HEK293 (cell line): ENCODE measurements around the gene PFDN5.
A peak's percentile ranks its signal among the peaks of the same experiment; 100 is the strongest.

Experiments used
- FEZF1 ChIP-seq: fragments of 450-650 bp; formaldehyde crosslinking; IDR thresholded peaks from 2 replicates; pipeline ENCODE4 v1.5.1; 2016; ENCODE audit warnings: missing biosample characterization, missing genetic modification characterization
- KLF8 ChIP-seq: fragments of 450-650 bp; formaldehyde crosslinking; IDR thresholded peaks from 2 replicates; pipeline ENCODE4 v1.5.1; 2016; ENCODE audit warnings: missing biosample characterization, missing genetic modification characterization
- SCRT2 ChIP-seq: fragments of 450-650 bp; formaldehyde crosslinking; IDR thresholded peaks from 2 replicates; pipeline ENCODE4 v1.5.1; 2016; ENCODE audit warnings: missing biosample characterization, missing genetic modification characterization
- TRIM28 ChIP-seq: IDR thresholded peaks from 2 replicates; pipeline ENCODE4 v1.6.1; 2011; ENCODE audit warnings: low read length, control low read depth, borderline replicate concordance
- ZBTB17 ChIP-seq: fragments of 450-650 bp; formaldehyde crosslinking; IDR thresholded peaks from 2 replicates; pipeline ENCODE4 v1.5.1; 2016; ENCODE audit warnings: missing biosample characterization, missing genetic modification characterization
- ZBTB21 ChIP-seq: fragments of 450-650 bp; formaldehyde crosslinking; IDR thresholded peaks from 2 replicates; pipeline ENCODE4 v1.5.1; 2017; ENCODE audit warnings: missing biosample characterization, missing genetic modification characterization
- ZBTB48 ChIP-seq: fragments of 450-650 bp; formaldehyde crosslinking; IDR thresholded peaks from 2 replicates; pipeline ENCODE4 v1.5.1; 2016; ENCODE audit warnings: missing biosample characterization, missing genetic modification characterization
- ZNF121 ChIP-seq: fragments of 450-650 bp; formaldehyde crosslinking; IDR thresholded peaks from 2 replicates; pipeline ENCODE4 v1.5.1; 2016; ENCODE audit warnings: missing biosample characterization, missing genetic modification characterization
- ZNF138 ChIP-seq: fragments of 450-650 bp; formaldehyde crosslinking; IDR thresholded peaks from 2 replicates; pipeline ENCODE4 v1.5.1; 2016; ENCODE audit warnings: missing biosample characterization, missing genetic modification characterization, borderline replicate concordance
- ZNF157 ChIP-seq: fragments of 450-650 bp; formaldehyde crosslinking; IDR thresholded peaks from 2 replicates; pipeline ENCODE4 v1.5.1; 2016; ENCODE audit warnings: missing biosample characterization, missing genetic modification characterization
- ZNF23 ChIP-seq: fragments of 450-650 bp; formaldehyde crosslinking; IDR thresholded peaks from 2 replicates; pipeline ENCODE4 v1.5.1; 2016; ENCODE audit warnings: missing biosample characterization, missing genetic modification characterization, borderline replicate concordance
- ZNF24 ChIP-seq: fragments of 450-650 bp; formaldehyde crosslinking; IDR thresholded peaks from 2 replicates; pipeline ENCODE4 v1.5.1; 2016; ENCODE audit warnings: missing biosample characterization, missing genetic modification characterization
- ZNF311 ChIP-seq: fragments of 450-650 bp; formaldehyde crosslinking; IDR thresholded peaks from 2 replicates; pipeline ENCODE4 v1.5.1; 2017; ENCODE audit warnings: missing biosample characterization, missing genetic modification characterization, borderline replicate concordance
- ZNF335 ChIP-seq: fragments of 450-650 bp; formaldehyde crosslinking; conservative IDR thresholded peaks from 2 replicates; pipeline ENCODE4 v1.5.1; 2016; ENCODE audit warnings: missing biosample characterization, missing genetic modification characterization
- ZNF404 ChIP-seq: fragments of 450-650 bp; formaldehyde crosslinking; IDR thresholded peaks from 2 replicates; pipeline ENCODE4 v1.5.1; 2017; ENCODE audit warnings: missing biosample characterization, missing genetic modification characterization
- ZNF473 ChIP-seq: fragments of 450-650 bp; formaldehyde crosslinking; IDR thresholded peaks from 2 replicates; pipeline ENCODE4 v1.5.1; 2017; ENCODE audit warnings: missing biosample characterization, missing genetic modification characterization
- ZNF510 ChIP-seq: fragments of 450-650 bp; formaldehyde crosslinking; IDR thresholded peaks from 2 replicates; pipeline ENCODE4 v1.5.1; 2018; ENCODE audit warnings: mild to moderate bottlenecking, missing genetic modification characterization, missing biosample characterization; ENCODE audit not compliant: insufficient replicate concordance
- ZNF514 ChIP-seq: fragments of 450-650 bp; formaldehyde crosslinking; IDR thresholded peaks from 2 replicates; pipeline ENCODE4 v1.5.1; 2016; ENCODE audit warnings: missing biosample characterization, missing genetic modification characterization
- ZNF548 ChIP-seq: fragments of 450-650 bp; formaldehyde crosslinking; IDR thresholded peaks from 2 replicates; pipeline ENCODE4 v1.5.1; 2016; ENCODE audit warnings: missing biosample characterization, missing genetic modification characterization
- ZNF600 ChIP-seq: fragments of 450-650 bp; formaldehyde crosslinking; IDR thresholded peaks from 2 replicates; pipeline ENCODE4 v1.5.1; 2016; ENCODE audit warnings: missing biosample characterization, missing genetic modification characterization
- ZNF623 ChIP-seq: fragments of 450-650 bp; formaldehyde crosslinking; IDR thresholded peaks from 2 replicates; pipeline ENCODE4 v1.5.1; 2016; ENCODE audit warnings: missing biosample characterization, missing genetic modification characterization
- ZNF670 ChIP-seq: fragments of 450-650 bp; formaldehyde crosslinking; IDR thresholded peaks from 2 replicates; pipeline ENCODE4 v1.5.1; 2016; ENCODE audit warnings: missing biosample characterization, missing genetic modification characterization, low read depth
- ZNF677 ChIP-seq: fragments of 450-650 bp; IDR thresholded peaks from 2 replicates; pipeline ENCODE4 v1.5.0; 2018; ENCODE audit warnings: missing biosample characterization, mild to moderate bottlenecking, missing genetic modification characterization, moderate library complexity
- ZNF768 ChIP-seq: fragments of 450-650 bp; formaldehyde crosslinking; IDR thresholded peaks from 2 replicates; pipeline ENCODE4 v1.5.1; 2018; ENCODE audit warnings: missing biosample characterization, mild to moderate bottlenecking, missing genetic modification characterization
- ZNF777 ChIP-seq: fragments of 450-650 bp; formaldehyde crosslinking; IDR thresholded peaks from 2 replicates; pipeline ENCODE4 v1.5.1; 2017; ENCODE audit warnings: missing biosample characterization, missing genetic modification characterization, borderline replicate concordance
- ZSCAN30 ChIP-seq: fragments of 450-650 bp; IDR thresholded peaks from 2 replicates; pipeline ENCODE4 v1.5.1; 2018; ENCODE audit warnings: missing biosample characterization, mild to moderate bottlenecking, missing genetic modification characterization, moderate library complexity
- TF ChIP-seq, protein P1 (sequence below): fragments of 450-650 bp; formaldehyde crosslinking; IDR thresholded peaks from 2 replicates; pipeline ENCODE4 v1.5.1; 2016; ENCODE audit warnings: missing biosample characterization, missing genetic modification characterization
- TF ChIP-seq, protein P2 (sequence below): sonication (generic); formaldehyde crosslinking; IDR thresholded peaks from 2 replicates; pipeline ENCODE4 v1.8.1; 2022; ENCODE audit warnings: mild to moderate bottlenecking, moderate library complexity, missing genetic modification reagents
- TF ChIP-seq, protein P3 (sequence below): fragments of 450-650 bp; formaldehyde crosslinking; IDR thresholded peaks from 2 replicates; pipeline ENCODE4 v1.5.1; 2016; ENCODE audit warnings: missing biosample characterization, missing genetic modification characterization
- TF ChIP-seq, protein P4 (sequence below): fragments of 450-650 bp; formaldehyde crosslinking; IDR thresholded peaks from 2 replicates; pipeline ENCODE4 v1.5.1; 2016; ENCODE audit warnings: missing biosample characterization, missing genetic modification characterization
- TF ChIP-seq, protein P5 (sequence below): fragments of 450-650 bp; formaldehyde crosslinking; IDR thresholded peaks from 2 replicates; pipeline ENCODE4 v1.5.1; 2016; ENCODE audit warnings: missing biosample characterization, missing genetic modification characterization
- TF ChIP-seq, protein P6 (sequence below): fragments of 450-650 bp; formaldehyde crosslinking; IDR thresholded peaks from 2 replicates; pipeline ENCODE4 v1.5.1; 2016; ENCODE audit warnings: missing biosample characterization, missing genetic modification characterization

PFDN5 gene

DNA sequence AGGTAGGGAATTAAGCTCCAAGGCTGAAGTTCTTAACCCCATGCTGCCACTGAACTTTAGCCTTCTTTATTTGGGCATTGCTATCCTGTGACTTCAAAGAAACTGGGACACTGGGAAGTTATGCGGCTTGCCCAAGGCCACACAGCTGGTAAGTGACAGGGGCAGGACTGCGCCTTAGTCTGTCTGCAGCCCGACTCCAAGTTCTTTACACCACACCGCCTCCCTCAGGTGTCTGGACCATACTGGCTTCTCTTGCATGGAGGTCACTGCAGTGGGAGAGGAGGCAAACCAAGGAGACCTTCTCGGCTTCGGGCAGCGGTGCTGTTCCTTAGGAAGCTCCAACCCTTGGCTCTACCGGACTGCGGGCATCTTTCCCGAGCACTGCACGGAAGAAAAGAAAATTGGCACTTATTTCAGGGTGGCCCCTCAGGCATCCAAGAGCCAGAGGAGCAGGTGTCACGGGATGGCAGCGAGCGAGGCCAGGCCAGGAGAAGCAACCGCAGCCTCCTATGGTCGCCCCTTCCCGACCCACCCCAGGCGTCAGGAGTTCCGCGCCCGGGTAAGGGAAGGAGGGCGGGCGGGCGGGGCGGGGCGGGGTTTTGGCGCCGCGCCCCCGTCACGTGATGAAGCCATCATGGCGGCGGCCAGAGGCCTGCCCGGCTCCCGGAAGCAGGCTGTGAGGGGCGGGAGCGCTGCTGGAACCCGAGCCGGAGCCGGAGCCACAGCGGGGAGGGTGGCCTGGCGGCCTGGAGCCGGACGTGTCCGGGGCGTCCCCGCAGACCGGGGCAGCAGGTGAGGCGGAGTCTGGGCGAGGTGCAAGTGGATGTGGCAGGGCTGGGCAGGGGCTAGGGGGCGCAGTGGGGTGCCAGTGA is 43.6 kb upstream of the PFDN5 start (continued):
- TF ChIP-seq, protein P1, sequence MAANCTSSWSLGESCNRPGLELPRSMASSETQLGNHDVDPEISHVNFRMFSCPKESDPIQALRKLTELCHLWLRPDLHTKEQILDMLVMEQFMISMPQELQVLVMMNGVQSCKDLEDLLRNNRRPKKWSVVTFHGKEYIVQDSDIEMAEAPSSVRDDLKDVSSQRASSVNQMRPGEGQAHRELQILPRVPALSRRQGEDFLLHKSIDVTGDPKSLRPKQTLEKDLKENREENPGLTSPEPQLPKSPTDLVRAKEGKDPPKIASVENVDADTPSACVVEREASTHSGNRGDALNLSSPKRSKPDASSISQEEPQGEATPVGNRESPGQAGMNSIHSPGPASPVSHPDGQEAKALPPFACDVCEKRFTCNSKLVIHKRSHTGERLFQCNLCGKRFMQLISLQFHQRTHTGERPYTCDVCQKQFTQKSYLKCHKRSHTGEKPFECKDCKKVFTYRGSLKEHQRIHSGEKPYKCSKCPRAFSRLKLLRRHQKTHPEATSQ (tag by site-specific recombination) = peak; percentile 68; the same call in 1 of the 2 replicates
- no peak for TF ChIP-seq ZNF623
- TF ChIP-seq FEZF1 = no peak
- no peak for TF ChIP-seq ZNF677 (tag by site-specific recombination)
- TF ChIP-seq ZNF600 (tag by site-specific recombination) = peak; percentile 71
- TF ChIP-seq ZNF777 (tag by site-specific recombination) = no peak
- peak; percentile 56 for TF ChIP-seq ZBTB17 (tag by site-specific recombination)
- TF ChIP-seq ZNF138 (tag by site-specific recombination) = no peak
- no peak for TF ChIP-seq ZNF404 (tag by site-specific recombination)
- TF ChIP-seq ZBTB48 = 0 out of 2 replicates have a peak, but pooled peaks have one; percentile 30
- no peak for TF ChIP-seq ZNF311
- no peak for TF ChIP-seq ZNF473 (tag by site-specific recombination)
- TF ChIP-seq, protein P2, sequence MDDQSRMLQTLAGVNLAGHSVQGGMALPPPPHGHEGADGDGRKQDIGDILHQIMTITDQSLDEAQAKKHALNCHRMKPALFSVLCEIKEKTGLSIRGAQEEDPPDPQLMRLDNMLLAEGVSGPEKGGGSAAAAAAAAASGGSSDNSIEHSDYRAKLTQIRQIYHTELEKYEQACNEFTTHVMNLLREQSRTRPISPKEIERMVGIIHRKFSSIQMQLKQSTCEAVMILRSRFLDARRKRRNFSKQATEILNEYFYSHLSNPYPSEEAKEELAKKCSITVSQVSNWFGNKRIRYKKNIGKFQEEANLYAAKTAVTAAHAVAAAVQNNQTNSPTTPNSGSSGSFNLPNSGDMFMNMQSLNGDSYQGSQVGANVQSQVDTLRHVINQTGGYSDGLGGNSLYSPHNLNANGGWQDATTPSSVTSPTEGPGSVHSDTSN (CRISPR knock-in tag) = no peak
- TF ChIP-seq, protein P3, sequence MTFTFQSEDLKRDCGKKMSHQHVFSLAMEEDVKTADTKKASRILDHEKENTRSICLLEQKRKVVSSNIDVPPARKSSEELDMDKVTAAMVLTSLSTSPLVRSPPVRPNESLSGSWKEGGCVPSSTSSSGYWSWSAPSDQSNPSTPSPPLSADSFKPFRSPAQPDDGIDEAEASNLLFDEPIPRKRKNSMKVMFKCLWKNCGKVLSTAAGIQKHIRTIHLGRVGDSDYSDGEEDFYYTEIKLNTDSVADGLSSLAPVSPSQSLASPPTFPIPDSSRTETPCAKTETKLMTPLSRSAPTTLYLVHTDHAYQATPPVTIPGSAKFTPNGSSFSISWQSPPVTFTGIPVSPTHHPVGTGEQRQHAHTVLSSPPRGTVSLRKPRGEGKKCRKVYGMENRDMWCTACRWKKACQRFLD (tag by site-specific recombination) = no peak
- no peak for TF ChIP-seq ZNF121 (tag by site-specific recombination)
- TF ChIP-seq, protein P4, sequence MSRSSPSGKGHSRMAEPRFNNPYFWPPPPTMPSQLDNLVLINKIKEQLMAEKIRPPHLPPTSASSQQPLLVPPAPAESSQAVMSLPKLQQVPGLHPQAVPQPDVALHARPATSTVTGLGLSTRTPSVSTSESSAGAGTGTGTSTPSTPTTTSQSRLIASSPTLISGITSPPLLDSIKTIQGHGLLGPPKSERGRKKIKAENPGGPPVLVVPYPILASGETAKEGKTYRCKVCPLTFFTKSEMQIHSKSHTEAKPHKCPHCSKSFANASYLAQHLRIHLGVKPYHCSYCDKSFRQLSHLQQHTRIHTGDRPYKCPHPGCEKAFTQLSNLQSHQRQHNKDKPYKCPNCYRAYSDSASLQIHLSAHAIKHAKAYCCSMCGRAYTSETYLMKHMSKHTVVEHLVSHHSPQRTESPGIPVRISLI (tag by site-specific recombination) = no peak
- TF ChIP-seq ZNF670 (tag by site-specific recombination) = no peak
- 0 out of 2 replicates have a peak, but pooled peaks have one; percentile 17 for TF ChIP-seq SCRT2 (tag by site-specific recombination)
- TF ChIP-seq ZBTB21 (tag by site-specific recombination) = no peak
- TF ChIP-seq ZNF24 = no peak; the same call in 1 of the 2 replicates
- TF ChIP-seq, protein P5, sequence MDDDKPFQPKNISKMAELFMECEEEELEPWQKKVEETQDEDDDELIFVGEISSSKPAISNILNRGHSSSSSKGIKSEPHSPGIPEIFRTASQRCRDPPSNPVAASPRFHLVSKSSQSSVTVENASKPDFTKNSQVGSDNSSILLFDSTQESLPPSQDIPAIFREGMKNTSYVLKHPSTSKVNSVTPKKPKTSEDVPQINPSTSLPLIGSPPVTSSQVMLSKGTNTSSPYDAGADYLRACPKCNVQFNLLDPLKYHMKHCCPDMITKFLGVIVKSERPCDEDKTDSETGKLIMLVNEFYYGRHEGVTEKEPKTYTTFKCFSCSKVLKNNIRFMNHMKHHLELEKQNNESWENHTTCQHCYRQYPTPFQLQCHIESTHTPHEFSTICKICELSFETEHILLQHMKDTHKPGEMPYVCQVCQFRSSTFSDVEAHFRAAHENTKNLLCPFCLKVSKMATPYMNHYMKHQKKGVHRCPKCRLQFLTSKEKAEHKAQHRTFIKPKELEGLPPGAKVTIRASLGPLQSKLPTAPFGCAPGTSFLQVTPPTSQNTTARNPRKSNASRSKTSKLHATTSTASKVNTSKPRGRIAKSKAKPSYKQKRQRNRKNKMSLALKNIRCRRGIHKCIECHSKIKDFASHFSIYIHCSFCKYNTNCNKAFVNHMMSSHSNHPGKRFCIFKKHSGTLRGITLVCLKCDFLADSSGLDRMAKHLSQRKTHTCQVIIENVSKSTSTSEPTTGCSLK (tag by site-specific recombination) = no peak
- no peak for TF ChIP-seq ZNF514 (tag by site-specific recombination)
- TF ChIP-seq, protein P6, sequence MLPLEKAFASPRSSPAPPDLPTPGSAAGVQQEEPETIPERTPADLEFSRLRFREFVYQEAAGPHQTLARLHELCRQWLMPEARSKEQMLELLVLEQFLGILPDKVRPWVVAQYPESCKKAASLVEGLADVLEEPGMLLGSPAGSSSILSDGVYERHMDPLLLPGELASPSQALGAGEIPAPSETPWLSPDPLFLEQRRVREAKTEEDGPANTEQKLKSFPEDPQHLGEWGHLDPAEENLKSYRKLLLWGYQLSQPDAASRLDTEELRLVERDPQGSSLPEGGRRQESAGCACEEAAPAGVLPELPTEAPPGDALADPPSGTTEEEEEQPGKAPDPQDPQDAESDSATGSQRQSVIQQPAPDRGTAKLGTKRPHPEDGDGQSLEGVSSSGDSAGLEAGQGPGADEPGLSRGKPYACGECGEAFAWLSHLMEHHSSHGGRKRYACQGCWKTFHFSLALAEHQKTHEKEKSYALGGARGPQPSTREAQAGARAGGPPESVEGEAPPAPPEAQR (tag by site-specific recombination) = no peak
- peak; percentile 79; the same call in 1 of the 2 replicates for TF ChIP-seq KLF8
- no peak for TF ChIP-seq ZNF23 (tag by site-specific recombination)
- TF ChIP-seq TRIM28 = 0 out of 2 replicates have a peak, but pooled peaks have one; percentile 41
- TF ChIP-seq ZSCAN30 (tag by site-specific recombination) = peak; percentile 52
- no peak for TF ChIP-seq ZNF768 (tag by site-specific recombination)
- TF ChIP-seq ZNF157 (tag by site-specific recombination) = no peak
- TF ChIP-seq ZNF510 (tag by site-specific recombination) = no peak
- no peak; the same call in 1 of the 2 replicates for TF ChIP-seq ZNF335 (tag by site-specific recombination)
- no peak for TF ChIP-seq ZNF548 (tag by site-specific recombination)
